Activated CD4-positive, alpha-beta T cell treated with anti-CD3 and anti-CD28 coated beads for 48 hours (primary cell): Measurements from ENCODE around the gene PDLIM3.
"Not testable (repeated sequence)": the region's sequence is repeated elsewhere in the genome, so short reads cannot be mapped to it uniquely, and the experiment has no call there.

Source experiments
- DNase-seq: peaks from one replicate; pipeline ENCODE4 v3.0.0-alpha.2; 2020

PDLIM3 gene

GRCh38 chr4:185550933-185551332 lies 15.6 kb upstream of the PDLIM3 start:
- DNase-seq, result no peak

GRCh38 chr4:185549095-185549639 lies 13.9 kb upstream of the PDLIM3 start:
- DNase-seq, result no peak

- no peak for DNase-seq
Measured at GRCh38 chr4:185548587-185548986, 13.3 kb upstream of the PDLIM3 start.

- DNase-seq, result no peak
Measured at GRCh38 chr4:185546335-185546734, 11.0 kb upstream of the PDLIM3 start.

GRCh38 chr4:185542626-185543315 lies 7.5 kb upstream of the PDLIM3 start:
- DNase-seq, result no peak

- no peak for DNase-seq
Measured at GRCh38 chr4:185541251-185541727, 6.0 kb upstream of the PDLIM3 start.

- no peak for DNase-seq
Measured at GRCh38 chr4:185540487-185541120, 5.3 kb upstream of the PDLIM3 start.

GRCh38 chr4:185540040-185540439 lies 4.7 kb upstream of the PDLIM3 start:
- DNase-seq, result no peak

- no peak for DNase-seq
Measured at GRCh38 chr4:185538806-185539205, 3.5 kb upstream of the PDLIM3 start.

GRCh38 chr4:185536411-185536709 lies 1.1 kb upstream of the PDLIM3 start:
- no peak for DNase-seq

GRCh38 chr4:185535612-185536410 lies 504 bp upstream of the PDLIM3 start:
- no peak for DNase-seq

- no peak for DNase-seq
Measured at GRCh38 chr4:185534511-185534865, 819 bp downstream of the PDLIM3 start.

- no peak for DNase-seq
Measured at GRCh38 chr4:185532795-185533324, 2.4 kb downstream of the PDLIM3 start.

GRCh38 chr4:185532293-185532692 lies 3.0 kb downstream of the PDLIM3 start:
- no peak for DNase-seq

- DNase-seq, result not testable (repeated sequence)
Measured at GRCh38 chr4:185531654-185532053, 3.7 kb downstream of the PDLIM3 start.

GRCh38 chr4:185529413-185529812 lies 5.9 kb downstream of the PDLIM3 start:
- no peak for DNase-seq

- DNase-seq, result no peak
Measured at GRCh38 chr4:185524888-185525863, 10.1 kb downstream of the PDLIM3 start.

- no peak for DNase-seq
Measured at GRCh38 chr4:185523862-185524261, 11.4 kb downstream of the PDLIM3 start.

- DNase-seq, result no peak
Measured at GRCh38 chr4:185522451-185522850, 12.9 kb downstream of the PDLIM3 start.

- no peak for DNase-seq
Measured at GRCh38 chr4:185520119-185520518, 15.2 kb downstream of the PDLIM3 start.

- no peak for DNase-seq
Measured at GRCh38 chr4:185518494-185518893, 16.8 kb downstream of the PDLIM3 start.

- no peak for DNase-seq
Measured at GRCh38 chr4:185518069-185518468, 17.2 kb downstream of the PDLIM3 start.
